GM12873 (cell line): Measurements from ENCODE around the gene WDR90.

Experiments
- CTCF ChIP-seq: IDR thresholded peaks from 2 replicates; pipeline ENCODE4 v1.5.1; 2012; ENCODE audit warnings: low read depth, mild to moderate bottlenecking, moderate library complexity, low read length, control low read depth; ENCODE audit not compliant: insufficient read depth; ENCODE audit errors: missing control alignments

Gene WDR90

GRCh38 chr16:621526-622105 is 27.5 kb upstream of the WDR90 start:
- no peak for TF ChIP-seq CTCF

- no peak for TF ChIP-seq CTCF
Measured at GRCh38 chr16:622920-623280, 26.3 kb upstream of the WDR90 start.

- no peak for TF ChIP-seq CTCF
Measured at GRCh38 chr16:624526-625070, 24.6 kb upstream of the WDR90 start.

GRCh38 chr16:625117-625976 is 23.8 kb upstream of the WDR90 start:
- no peak for TF ChIP-seq CTCF

GRCh38 chr16:625977-626765 is 23.0 kb upstream of the WDR90 start:
- TF ChIP-seq CTCF = no peak

GRCh38 chr16:626787-627453 is 22.2 kb upstream of the WDR90 start:
- no peak for TF ChIP-seq CTCF
